Breast epithelium (tissue), 4 donors: Measurements from ENCODE around the gene CXCL1. TPM values are rescaled to one million over a fixed set of nuclear protein-coding genes. Genes with fewer than 3 reads are reported as not detected.

ENCODE experiments used
- DNase-seq, 2 donors: peaks; one replicate each; pipeline ENCODE4 v3.0.0-alpha.2; 2019; ENCODE audit warnings: low spot score in 2 of 2
- H3K27ac ChIP-seq, 2 donors: fragments of 200-600 bp; sonication (generic) in 1 of 2; one replicate each; pipeline ENCODE4 v1.5.1; 2016 to 2019; ENCODE audit warnings: mild to moderate bottlenecking in 1 of 2
- H3K27me3 ChIP-seq, 2 donors: fragments of 200-600 bp; sonication (generic) in 1 of 2; one replicate each; pipeline versions ENCODE4 v1.5.1 to v1.6.0; 2017 to 2019; ENCODE audit warnings: control low read depth in 1 of 2, mild to moderate bottlenecking in 1 of 2
- H3K36me3 ChIP-seq: fragments of 200-600 bp; one replicate; pipeline ENCODE4 v1.5.1; 2019
- H3K4me1 ChIP-seq, 2 donors: fragments of 200-600 bp; sonication (generic); one replicate each; pipeline ENCODE4 v1.5.1; 2016 to 2019; ENCODE audit warnings: control low read depth in 1 of 2
- H3K4me3 ChIP-seq, 3 donors: fragments of 200-600 bp; sonication (generic); 1 replicate in 2 of 3; 2 replicates in 1 of 3; pipeline ENCODE4 v1.5.1; 2016 to 2019; ENCODE audit warnings: mild to moderate bottlenecking in 3 of 3, moderate library complexity in 2 of 3
- H3K9me3 ChIP-seq, 2 donors: fragments of 200-600 bp; sonication (generic) in 1 of 2; one replicate each; pipeline ENCODE4 v1.5.1; 2016 to 2019; ENCODE audit warnings: control low read depth in 1 of 2
- CTCF ChIP-seq, 3 donors: fragments of 450-650 bp; IDR thresholded peaks; one replicate each; pipeline ENCODE4 v1.5.1; 2016 to 2017; ENCODE audit warnings: antibody characterized with exemption in 3 of 3, mild to moderate bottlenecking in 3 of 3, moderate library complexity in 3 of 3
- POLR2A ChIP-seq: fragments of 450-650 bp; IDR thresholded peaks from one replicate; pipeline ENCODE4 v1.6.1; 2016; ENCODE audit warnings: antibody characterized with exemption, mild to moderate bottlenecking, moderate library complexity
- POLR2AphosphoS5 ChIP-seq, 3 donors: sonication (generic); formaldehyde crosslinking; IDR thresholded peaks; one replicate each; pipeline ENCODE4 v1.6.1; 2017; ENCODE audit warnings: antibody characterized with exemption in 3 of 3
- intact Hi-C: fragments of 100-400 bp; cut with DNase I; formaldehyde crosslinking; loops from one replicate; pipeline ENCODE4 v1.15.1; 2023; ENCODE audit warnings: low total_unique reads
- total RNA-seq, 3 donors: library from RNA; depleted of rRNA; stranded (reverse); fragments of >200 nt; gene quantifications; one replicate each; pipeline ENCODE4 v1.1.0, GENCODE V29; 2016

CXCL1 gene
- total RNA-seq, 3 donors from 2014 or later = 0.80 to 31.3 (median 17.7) TPM

- intact Hi-C loops = no loop called here
- Histone ChIP-seq H3K4me1 (no peaks in the 10 kb centered on the region), H3K36me3 (no peaks in the 10 kb centered on the region), H3K9me3 (no peaks in the 10 kb centered on the region), H3K27ac (peak overlapping the region in 1 of 2 donors; percentile 79), H3K4me3 (peak overlapping the region in 2 of 3 donors; percentile 73 to 80), H3K27me3 (no peaks in the 10 kb centered on the region)
- DNase-seq = no peak
- TF ChIP-seq POLR2A (no peak), CTCF (IDR thresholded peaks at IDR 0.05) (no peak), POLR2AphosphoS5 (IDR thresholded peaks at IDR 0.05) (no peak)
Observed at GRCh38 chr4:73870260-73870659, 1.1 kb downstream of the CXCL1 start.

GRCh38 chr4:73870768-73871167 lies 1.6 kb downstream of the CXCL1 start:
- no peak for TF ChIP-seq POLR2A
- TF ChIP-seq POLR2AphosphoS5 (IDR thresholded peaks at IDR 0.05) = no peak
- no peak for TF ChIP-seq CTCF (IDR thresholded peaks at IDR 0.05)
- intact Hi-C loops = no loop called here
- Histone ChIP-seq H3K4me3 (peak overlapping the region in 2 of 3 donors; percentile 73 to 80), H3K27me3 (no peaks in the 10 kb centered on the region), H3K4me1 (no peaks in the 10 kb centered on the region), H3K36me3 (no peaks in the 10 kb centered on the region), H3K27ac (no peak overlapping the region), H3K9me3 (no peaks in the 10 kb centered on the region)
- DNase-seq = no peak

GRCh38 chr4:73871511-73872310 lies 2.5 kb downstream of the CXCL1 start:
- Histone ChIP-seq H3K4me1 (no peaks in the 10 kb centered on the region), H3K4me3 (no peak overlapping the region), H3K27me3 (no peaks in the 10 kb centered on the region), H3K27ac (no peak overlapping the region), H3K9me3 (no peaks in the 10 kb centered on the region), H3K36me3 (no peaks in the 10 kb centered on the region)
- intact Hi-C loops = no loop called here
- DNase-seq = no peak
- TF ChIP-seq POLR2A (no peak), POLR2AphosphoS5 (IDR thresholded peaks at IDR 0.05) (no peak), CTCF (IDR thresholded peaks at IDR 0.05) (no peak)

GRCh38 chr4:73872316-73873108 lies 3.3 kb downstream of the CXCL1 start:
- no peak overlapping the region for H3K4me3 ChIP-seq
- DNase-seq = no peak
- no peaks in the 10 kb centered on the region for H3K9me3 ChIP-seq
- no peaks in the 10 kb centered on the region for H3K4me1 ChIP-seq
- H3K27ac ChIP-seq = no peak overlapping the region
- TF ChIP-seq POLR2AphosphoS5 (IDR thresholded peaks at IDR 0.05) = no peak
- TF ChIP-seq CTCF (IDR thresholded peaks at IDR 0.05) = no peak
- TF ChIP-seq POLR2A = no peak
- intact Hi-C loops = no loop called here
- no peaks in the 10 kb centered on the region for H3K27me3 ChIP-seq
- H3K36me3 ChIP-seq = no peaks in the 10 kb centered on the region

- TF ChIP-seq POLR2AphosphoS5 (IDR thresholded peaks at IDR 0.05) = no peak
- no peak for TF ChIP-seq CTCF (IDR thresholded peaks at IDR 0.05)
- TF ChIP-seq POLR2A = no peak
- Histone ChIP-seq H3K4me1 (no peaks in the 10 kb centered on the region), H3K4me3 (no peak overlapping the region), H3K27me3 (no peaks in the 10 kb centered on the region), H3K9me3 (no peaks in the 10 kb centered on the region), H3K27ac (no peak overlapping the region), H3K36me3 (no peaks in the 10 kb centered on the region)
- no peak for DNase-seq
- intact Hi-C loops = no loop called here
Observed at GRCh38 chr4:73874386-73874785, 5.2 kb downstream of the CXCL1 start.
